Stimulated activated naive CD8-positive, alpha-beta T cell treated with anti-CD3 and anti-CD28 coated beads, Interleukin-15, Interleukin-2, amounts not matched to agents 100 ng/mL and 50 ng/mL, for 24 hours (primary cell): ENCODE measurements around the gene KIF1C.
"Not testable (repeated sequence)": the region's sequence is repeated elsewhere in the genome, so short reads cannot be mapped to it uniquely, and the experiment has no call there.

Experiments used
- H3K27ac Mint-ChIP-seq: one replicate; pipeline ENCODE4 v1.8.0; 2021; ENCODE audit warnings: mild to moderate bottlenecking, mixed read lengths
- H3K27me3 Mint-ChIP-seq: one replicate; pipeline ENCODE4 v1.8.0; 2021; ENCODE audit warnings: mixed read lengths
- H3K36me3 Mint-ChIP-seq: one replicate; pipeline ENCODE4 v1.8.0; 2021; ENCODE audit warnings: low read depth, mixed read lengths
- H3K4me1 Mint-ChIP-seq: one replicate; pipeline ENCODE4 v1.8.0; 2021; ENCODE audit warnings: low read depth, mixed read lengths
- H3K4me3 Mint-ChIP-seq: one replicate; pipeline ENCODE4 v1.8.0; 2021; ENCODE audit warnings: mild to moderate bottlenecking, mixed read lengths
- H3K9me3 Mint-ChIP-seq: one replicate; pipeline ENCODE4 v1.8.0; 2021; ENCODE audit warnings: mixed read lengths

Gene KIF1C

GRCh38 chr17:5042157-5043022 lies 44.6 kb downstream of the KIF1C start:
- H3K4me1 Mint-ChIP-seq: peaks cover 19% of the 10 kb centered on the region
- H3K36me3 Mint-ChIP-seq: no peaks in the 10 kb centered on the region
- peak overlapping the region; percentile 74 for H3K27ac Mint-ChIP-seq
- H3K4me3 Mint-ChIP-seq: peak overlapping the region; percentile 59
- no peaks in the 10 kb centered on the region for H3K9me3 Mint-ChIP-seq
- H3K27me3 Mint-ChIP-seq: no peaks in the 10 kb centered on the region

- no peak overlapping the region for H3K4me3 Mint-ChIP-seq
- H3K27me3 Mint-ChIP-seq: no peaks in the 10 kb centered on the region
- peaks cover 30% of the 10 kb centered on the region for H3K4me1 Mint-ChIP-seq
- H3K27ac Mint-ChIP-seq: no peak overlapping the region
- H3K36me3 Mint-ChIP-seq: no peaks in the 10 kb centered on the region
- no peaks in the 10 kb centered on the region for H3K9me3 Mint-ChIP-seq
These were observed 45.8 kb downstream of the KIF1C start for GRCh38 chr17:5043524-5043923.

GRCh38 chr17:5044630-5045029 lies 46.9 kb downstream of the KIF1C start:
- Mint-ChIP-seq H3K9me3 (no peaks in the 10 kb centered on the region), H3K4me3 (no peak overlapping the region), H3K27me3 (no peaks in the 10 kb centered on the region), H3K27ac (no peak overlapping the region), H3K36me3 (no peaks in the 10 kb centered on the region), H3K4me1 (peaks cover 38% of the 10 kb centered on the region)

DNA sequence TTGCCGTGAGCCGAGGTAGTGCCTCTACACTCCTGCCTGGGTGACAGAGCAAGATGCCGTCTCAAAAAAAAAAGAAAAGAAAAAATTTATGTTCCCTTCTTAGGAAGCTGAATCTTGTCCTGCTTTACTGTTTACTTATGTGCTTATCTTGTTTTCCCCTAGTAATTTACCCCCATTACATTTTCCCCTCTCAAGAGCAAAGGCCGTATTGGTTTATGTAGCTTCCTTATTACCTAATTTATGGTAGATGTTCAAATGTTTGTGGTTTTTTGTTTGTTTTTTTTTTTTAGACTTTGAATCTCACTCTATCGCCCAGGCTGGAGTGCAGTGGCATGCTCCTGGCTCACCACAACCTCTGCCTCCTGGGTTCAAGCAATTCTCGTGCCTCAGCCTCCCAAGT lies 47.7 kb downstream of the KIF1C start:
- Mint-ChIP-seq H3K36me3 (no peaks in the 10 kb centered on the region), H3K27ac (no peak overlapping the region), H3K27me3 (no peaks in the 10 kb centered on the region), H3K4me1 (peaks cover 41% of the 10 kb centered on the region), H3K9me3 (no peaks in the 10 kb centered on the region), H3K4me3 (no peak overlapping the region)

DNA sequence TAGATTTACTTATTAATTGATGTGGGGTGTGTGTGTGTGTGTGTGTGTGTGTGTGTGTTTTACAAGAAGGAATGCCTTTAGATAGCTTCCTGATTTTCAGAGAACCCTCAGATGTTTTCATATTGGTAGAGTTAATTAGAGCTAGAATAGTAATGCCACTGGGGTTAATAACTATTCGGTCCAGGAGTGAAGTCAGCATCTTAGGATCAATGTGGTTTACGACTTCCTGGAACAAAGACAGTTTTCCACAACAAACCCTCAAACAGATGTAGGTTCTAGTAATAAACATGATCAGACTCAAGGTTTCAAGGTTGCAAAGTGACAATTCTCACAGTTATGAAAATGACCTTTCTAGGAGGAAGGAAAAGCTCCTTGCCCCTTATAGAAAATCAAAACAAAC lies 49.7 kb downstream of the KIF1C start:
- Mint-ChIP-seq H3K4me3 (no peak overlapping the region), H3K9me3 (no peaks in the 10 kb centered on the region), H3K36me3 (no peaks in the 10 kb centered on the region), H3K4me1 (peaks cover 35% of the 10 kb centered on the region), H3K27me3 (no peaks in the 10 kb centered on the region), H3K27ac (no peak overlapping the region)

- peak overlapping the region; percentile 41 for H3K27ac Mint-ChIP-seq
- H3K4me1 Mint-ChIP-seq: peaks cover 28% of the 10 kb centered on the region
These were observed 51.6 kb downstream of the KIF1C start for GRCh38 chr17:5049314-5049841.

GRCh38 chr17:5050278-5050677 lies 52.5 kb downstream of the KIF1C start:
- Mint-ChIP-seq H3K27ac (no peak overlapping the region), H3K36me3 (no peaks in the 10 kb centered on the region), H3K4me3 (no peak overlapping the region), H3K4me1 (peaks cover 28% of the 10 kb centered on the region), H3K27me3 (no peaks in the 10 kb centered on the region), H3K9me3 (no peaks in the 10 kb centered on the region)

More at GRCh38 chr17:5049314-5049841, 51.6 kb downstream of the KIF1C start:
- Mint-ChIP-seq H3K4me3 (no peak overlapping the region), H3K27me3 (no peaks in the 10 kb centered on the region), H3K9me3 (no peaks in the 10 kb centered on the region), H3K36me3 (no peaks in the 10 kb centered on the region)

- H3K27me3 Mint-ChIP-seq: no peaks in the 10 kb centered on the region
- no peaks in the 10 kb centered on the region for H3K4me1 Mint-ChIP-seq
- H3K9me3 Mint-ChIP-seq: no peaks in the 10 kb centered on the region
- H3K4me3 Mint-ChIP-seq: no peak overlapping the region
- no peaks in the 10 kb centered on the region for H3K36me3 Mint-ChIP-seq
- H3K27ac Mint-ChIP-seq: no peak overlapping the region
These were observed 57.8 kb downstream of the KIF1C start for GRCh38 chr17:5055543-5055942.

DNA sequence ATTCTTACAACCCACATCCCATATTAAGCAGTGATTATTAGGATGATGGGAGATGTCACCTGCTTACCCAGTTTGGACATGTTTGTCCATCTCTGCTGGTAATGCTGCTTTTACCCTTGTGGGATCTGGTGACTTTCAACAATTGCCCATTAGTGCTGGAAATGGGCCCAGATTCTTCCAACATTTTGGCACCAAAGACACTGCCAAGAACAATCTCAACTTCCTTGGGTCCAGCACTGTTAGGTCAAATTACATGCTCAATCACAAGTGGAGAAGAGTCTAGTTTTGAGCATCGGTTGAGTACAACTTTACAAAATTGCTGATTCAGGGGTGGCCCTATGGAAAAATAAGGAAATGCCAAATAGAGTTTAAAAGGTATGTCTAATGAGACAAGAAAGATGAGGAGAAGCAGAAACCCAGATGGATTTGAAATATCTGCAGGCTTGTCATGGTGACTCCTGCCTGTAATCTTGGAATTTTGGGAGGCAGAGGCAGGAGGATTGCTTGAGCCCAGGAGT lies 67.5 kb downstream of the KIF1C start:
- H3K9me3 Mint-ChIP-seq: no peaks in the 10 kb centered on the region
- no peak overlapping the region for H3K4me3 Mint-ChIP-seq
- no peak overlapping the region for H3K27ac Mint-ChIP-seq

DNA sequence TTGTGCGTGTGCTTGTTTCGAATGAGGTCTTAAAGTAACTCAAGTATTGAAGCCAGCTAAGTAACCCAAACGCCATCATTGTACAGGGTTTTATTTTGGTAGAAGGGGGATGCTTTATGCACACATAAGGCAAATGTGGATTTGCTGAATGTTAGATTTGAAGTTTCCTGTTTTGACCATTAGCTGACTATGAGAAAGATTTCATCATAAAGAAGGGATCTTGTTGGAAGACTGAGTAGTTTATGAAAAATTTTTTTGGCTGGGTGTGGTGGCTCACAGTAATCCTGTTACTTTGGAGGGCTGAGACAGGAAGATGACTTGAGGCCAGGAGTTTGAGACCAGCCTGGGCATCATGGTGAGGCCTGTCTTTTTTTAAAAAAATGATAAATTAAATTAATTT lies 70.5 kb downstream of the KIF1C start:
- H3K4me3 Mint-ChIP-seq: no peak overlapping the region
- no peaks in the 10 kb centered on the region for H3K4me1 Mint-ChIP-seq
- no peak overlapping the region for H3K27ac Mint-ChIP-seq
- no peaks in the 10 kb centered on the region for H3K9me3 Mint-ChIP-seq
- no peaks in the 10 kb centered on the region for H3K27me3 Mint-ChIP-seq
- no peaks in the 10 kb centered on the region for H3K36me3 Mint-ChIP-seq

More for the DNA sequence above, 67.5 kb downstream of the KIF1C start:
- H3K36me3 Mint-ChIP-seq: no peaks in the 10 kb centered on the region
- H3K27me3 Mint-ChIP-seq: no peaks in the 10 kb centered on the region
- no peaks in the 10 kb centered on the region for H3K4me1 Mint-ChIP-seq

DNA sequence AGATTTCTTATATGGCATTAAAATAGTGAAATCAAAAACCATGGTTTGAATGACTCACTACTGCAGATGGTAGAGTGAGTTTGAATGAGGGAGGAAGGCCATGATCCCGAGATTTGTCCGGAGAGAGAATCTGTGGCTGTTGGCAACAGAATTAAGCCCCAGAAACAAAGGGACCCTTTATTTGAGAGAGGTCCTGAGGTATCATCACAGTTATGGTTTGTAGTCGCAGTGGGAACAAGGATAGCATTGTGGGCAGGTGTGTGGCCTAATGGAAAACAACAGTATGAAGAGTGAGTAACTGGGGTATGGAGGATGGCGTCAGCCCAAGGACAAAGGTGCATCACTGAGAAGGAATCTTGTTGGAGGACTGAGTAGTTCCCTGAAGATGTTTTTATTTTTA lies 72.0 kb downstream of the KIF1C start:
- no peaks in the 10 kb centered on the region for H3K9me3 Mint-ChIP-seq
- no peak overlapping the region for H3K4me3 Mint-ChIP-seq
- H3K27ac Mint-ChIP-seq: no peak overlapping the region
- H3K27me3 Mint-ChIP-seq: no peaks in the 10 kb centered on the region
- no peaks in the 10 kb centered on the region for H3K36me3 Mint-ChIP-seq
- H3K4me1 Mint-ChIP-seq: no peaks in the 10 kb centered on the region

DNA sequence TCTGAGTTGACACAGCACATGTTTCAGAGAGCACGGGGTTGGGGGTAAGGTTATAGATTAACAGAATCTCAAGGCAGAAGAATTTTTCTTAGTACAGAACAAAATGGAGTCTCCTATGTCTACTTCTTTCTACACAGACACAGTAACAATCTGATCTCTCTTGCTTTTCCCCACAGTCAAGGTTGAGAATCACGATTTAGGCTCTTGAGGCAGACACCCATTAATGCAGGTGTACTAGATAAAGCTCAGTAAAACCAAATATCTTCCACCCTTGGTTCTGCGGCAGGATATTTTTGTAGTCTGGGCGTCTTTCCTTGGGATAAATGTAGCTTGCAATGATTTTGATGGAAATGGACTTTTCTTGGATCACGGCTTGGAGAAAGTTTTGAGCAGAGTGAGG lies 77.7 kb downstream of the KIF1C start:
- Mint-ChIP-seq H3K36me3 (peaks cover 13% of the 10 kb centered on the region), H3K4me1 (peaks cover 22% of the 10 kb centered on the region)
- not testable (repeated sequence) for H3K27ac Mint-ChIP-seq, H3K27me3 Mint-ChIP-seq, H3K4me3 Mint-ChIP-seq, H3K9me3 Mint-ChIP-seq

- Mint-ChIP-seq H3K4me1 (peaks cover 22% of the 10 kb centered on the region), H3K36me3 (peaks cover 17% of the 10 kb centered on the region), H3K4me3 (peak overlapping the region; percentile 85)
- H3K27ac Mint-ChIP-seq, H3K27me3 Mint-ChIP-seq, H3K9me3 Mint-ChIP-seq: not testable (repeated sequence)
These were observed 79.5 kb downstream of the KIF1C start for GRCh38 chr17:5077275-5077674.

GRCh38 chr17:5077781-5078105 lies 80.0 kb downstream of the KIF1C start:
- H3K27me3 Mint-ChIP-seq: no peaks in the 10 kb centered on the region
- peaks cover 23% of the 10 kb centered on the region for H3K4me1 Mint-ChIP-seq
- peaks cover 22% of the 10 kb centered on the region for H3K36me3 Mint-ChIP-seq
- H3K27ac Mint-ChIP-seq: peak overlapping the region; percentile 90
- H3K4me3 Mint-ChIP-seq: peak overlapping the region; percentile 85
- peaks cover 11% of the 10 kb centered on the region for H3K9me3 Mint-ChIP-seq
